WTC11 (cell line): ENCODE measurements around the gene ACAA1.

Experiments used
- ARID4B ChIP-seq: sonication (generic); formaldehyde crosslinking; IDR thresholded peaks from 2 replicates; pipeline ENCODE4 v1.8.0; 2023; ENCODE audit warnings: missing genetic modification reagents, mild to moderate bottlenecking, borderline replicate concordance
- ATF1 ChIP-seq: sonication (generic); formaldehyde crosslinking; IDR thresholded peaks from 2 replicates; pipeline ENCODE4 v1.8.1; 2023; ENCODE audit warnings: mild to moderate bottlenecking, moderate library complexity, missing genetic modification reagents
- CTCF ChIP-seq: fragments of 200-600 bp; IDR thresholded peaks from 2 replicates; pipeline ENCODE4 v1.8.0; 2022; ENCODE audit warnings: antibody characterized with exemption
- ELF4 ChIP-seq: sonication (generic); formaldehyde crosslinking; IDR thresholded peaks from 2 replicates; pipeline ENCODE4 v1.8.1; 2022; ENCODE audit warnings: low read depth, mild to moderate bottlenecking, moderate library complexity, missing genetic modification reagents
- ETV6 ChIP-seq: sonication (generic); formaldehyde crosslinking; IDR thresholded peaks from 2 replicates; pipeline ENCODE4 v1.8.1; 2022; ENCODE audit warnings: mild to moderate bottlenecking, missing genetic modification reagents
- IRF2 ChIP-seq: sonication (generic); formaldehyde crosslinking; IDR thresholded peaks from 2 replicates; pipeline ENCODE4 v1.8.0; 2022; ENCODE audit warnings: low read depth, missing genetic modification reagents, borderline replicate concordance
- MLX ChIP-seq: sonication (generic); formaldehyde crosslinking; IDR thresholded peaks from 2 replicates; pipeline ENCODE4 v1.8.1; 2023; ENCODE audit warnings: mild to moderate bottlenecking, missing genetic modification reagents, moderate library complexity
- SP1 ChIP-seq: sonication (generic); formaldehyde crosslinking; conservative IDR thresholded peaks from 2 replicates; pipeline ENCODE4 v1.8.1; 2022; ENCODE audit warnings: missing genetic modification reagents
- TP53 ChIP-seq: sonication (generic); formaldehyde crosslinking; IDR thresholded peaks from 2 replicates; pipeline ENCODE4 v1.8.1; 2023; ENCODE audit warnings: mild to moderate bottlenecking, missing genetic modification reagents

- TF ChIP-seq MLX, result no peak
- no peak for TF ChIP-seq CTCF
- TF ChIP-seq ATF1 (CRISPR knock-in tag), result no peak
- TF ChIP-seq ELF4, result no peak
- TF ChIP-seq SP1 (CRISPR knock-in tag), result no peak
- no peak for TF ChIP-seq ARID4B (CRISPR knock-in tag)
- TF ChIP-seq IRF2, result no peak
- TF ChIP-seq ETV6 (CRISPR knock-in tag), result no peak
- TF ChIP-seq TP53, result no peak
Measured at GRCh38 chr3:38085311-38085942, 51.5 kb downstream of the ACAA1 start.
